ENCODE results near the gene SLC1A5.
"Not testable (repeated sequence)": the region's sequence is repeated elsewhere in the genome, so short reads cannot be mapped to it uniquely, and the experiment has no call there.

Gene SLC1A5

GRCh38 chr19:46803555-46803954 is 15.2 kb upstream of the SLC1A5 start:
- no peak overlapping the region for H3K27ac ChIP-seq
- no peak for DNase-seq (ENCODE audit: low read depth, low spot score)

GRCh38 chr19:46802152-46802551 is 13.8 kb upstream of the SLC1A5 start:
- no peak for DNase-seq (ENCODE audit: low read depth, low spot score)
- H3K27ac ChIP-seq: no peak overlapping the region

GRCh38 chr19:46798713-46799112 is 10.3 kb upstream of the SLC1A5 start:
- H3K27ac ChIP-seq: no peak overlapping the region
- DNase-seq (ENCODE audit: low read depth, low spot score): no peak

- no peak for DNase-seq (ENCODE audit: low read depth, low spot score)
- no peak overlapping the region for H3K27ac ChIP-seq
Observed at GRCh38 chr19:46797881-46798280, 9.5 kb upstream of the SLC1A5 start.

- no peak overlapping the region for H3K27ac ChIP-seq
- no peak for DNase-seq (ENCODE audit: low read depth, low spot score)
Observed at GRCh38 chr19:46791944-46792343, 3.5 kb upstream of the SLC1A5 start.

GRCh38 chr19:46789371-46789770 is 977 bp upstream of the SLC1A5 start:
- no peak for DNase-seq (ENCODE audit: low read depth, low spot score)
- no peak overlapping the region for H3K27ac ChIP-seq

GRCh38 chr19:46788968-46789338 is 559 bp upstream of the SLC1A5 start:
- no peak for DNase-seq (ENCODE audit: low read depth, low spot score)
- H3K27ac ChIP-seq: no peak overlapping the region

- DNase-seq (ENCODE audit: low read depth, low spot score): no peak
- peak overlapping the region; percentile 99 for H3K27ac ChIP-seq
Observed at GRCh38 chr19:46787331-46788261, 798 bp downstream of the SLC1A5 start.

GRCh38 chr19:46787040-46787330 is 1.4 kb downstream of the SLC1A5 start:
- H3K27ac ChIP-seq: peak overlapping the region; percentile 99
- DNase-seq (ENCODE audit: low read depth, low spot score): no peak

- H3K27ac ChIP-seq: peak overlapping the region; percentile 99
- peak; percentile 29 for DNase-seq (ENCODE audit: low read depth, low spot score)
Observed at GRCh38 chr19:46786236-46787039, 2.0 kb downstream of the SLC1A5 start.

- H3K27ac ChIP-seq: peak overlapping the region; percentile 99
- no peak for DNase-seq (ENCODE audit: low read depth, low spot score)
Observed at GRCh38 chr19:46785980-46786235, 2.5 kb downstream of the SLC1A5 start.

- no peak for DNase-seq (ENCODE audit: low read depth, low spot score)
- H3K27ac ChIP-seq: peak overlapping the region; percentile 99
Observed at GRCh38 chr19:46785054-46785979, 3.1 kb downstream of the SLC1A5 start.

- DNase-seq (ENCODE audit: low read depth, low spot score): peak; percentile 69
- peak overlapping the region; percentile 99 for H3K27ac ChIP-seq
Observed at GRCh38 chr19:46784262-46785053, 3.9 kb downstream of the SLC1A5 start.

GRCh38 chr19:46783670-46784069 is 4.7 kb downstream of the SLC1A5 start:
- no peak for DNase-seq (ENCODE audit: low read depth, low spot score)

GRCh38 chr19:46782355-46783019 is 5.9 kb downstream of the SLC1A5 start:
- no peak for DNase-seq (ENCODE audit: low read depth, low spot score)
- H3K27ac ChIP-seq: peak overlapping the region; percentile 99

More at GRCh38 chr19:46783670-46784069, 4.7 kb downstream of the SLC1A5 start:
- H3K27ac ChIP-seq: peak overlapping the region; percentile 99

- not testable (repeated sequence) for DNase-seq (ENCODE audit: low read depth, low spot score); H3K27ac ChIP-seq
Observed at GRCh38 chr19:46777956-46778645, 10.3 kb downstream of the SLC1A5 start.

- no peak for DNase-seq (ENCODE audit: low read depth, low spot score)
- no peak overlapping the region for H3K27ac ChIP-seq
Observed at GRCh38 chr19:46776927-46777911, 11.2 kb downstream of the SLC1A5 start.
